H1 (cell line): ENCODE results near the gene CSF3R. TPM values are rescaled to one million over a fixed set of nuclear protein-coding genes. Genes with fewer than 3 reads are reported as not detected.

Experiments used
- CTCF ChIA-PET: fragments of 300-600 bp; sonication (Branson Sonifier 250); formaldehyde crosslinking; loops from one replicate; lab custom pipeline; 2021; ENCODE audit not compliant: partially characterized antibody; lab: Charles Lee
- POLR2A ChIA-PET: fragments of 300-600 bp; sonication (Branson Sonifier 250); formaldehyde crosslinking; loops from one replicate; lab custom pipeline; 2021; ENCODE audit warnings: inconsistent platforms; ENCODE audit not compliant: partially characterized antibody; lab: Charles Lee
- DNase-seq, 2 experiments: peaks; one replicate each; pipeline versions ENCODE4 v3.0.0 to v3.0.0-alpha.2; 2010 to 2022; ENCODE audit warnings: low spot score in 2 of 2, low read depth in 1 of 2, mixed read lengths in 1 of 2
- FAIRE-seq: peaks from 2 replicates; lab custom pipeline; 2011; peaks lifted over from hg19 to GRCh38; lab: Jason Lieb, UNC
- H2AFZ ChIP-seq: 2 replicates; pipeline ENCODE4 v1.8.1; 2012; ENCODE audit warnings: low read length, inconsistent platforms
- H2AK5ac ChIP-seq: 2 replicates; pipeline ENCODE4 v1.6.1; 2013; ENCODE audit warnings: low read depth, low read length
- H2BK120ac ChIP-seq: replicated peaks from 2 replicates; pipeline ENCODE3; 2013; ENCODE audit warnings: low read depth, low read length, inconsistent platforms
- H2BK12ac ChIP-seq: 2 replicates; pipeline ENCODE4 v1.6.1; 2013; ENCODE audit warnings: low read depth, low read length
- H2BK15ac ChIP-seq: 2 replicates; pipeline ENCODE4 v1.6.1; 2013; ENCODE audit warnings: low read length
- H2BK20ac ChIP-seq: 2 replicates; pipeline ENCODE4 v1.6.1; 2013; ENCODE audit warnings: low read length
- H2BK5ac ChIP-seq: 2 replicates; pipeline ENCODE4 v1.6.1; 2013; ENCODE audit warnings: low read depth, low read length
- H3K14ac ChIP-seq: 2 replicates; pipeline ENCODE4 v1.6.1; 2013; ENCODE audit warnings: inconsistent platforms; ENCODE audit not compliant: insufficient read length
- H3K18ac ChIP-seq: 2 replicates; pipeline ENCODE4 v1.6.1; 2013; ENCODE audit warnings: low read length; ENCODE audit errors: extremely low read depth
- H3K23ac ChIP-seq: 2 replicates; pipeline ENCODE4 v1.6.1; 2013; ENCODE audit warnings: inconsistent platforms; ENCODE audit not compliant: insufficient read length
- H3K23me2 ChIP-seq: 2 replicates; pipeline ENCODE4 v1.6.1; 2013; ENCODE audit warnings: low read depth, low read length
- H3K27ac ChIP-seq: 2 replicates; pipeline ENCODE4 v1.6.1; 2011; ENCODE audit warnings: low read depth, low read length, inconsistent platforms
- H3K27me3 ChIP-seq, 4 experiments: replicated peaks in 1 of 4; 1 replicate in 1 of 4; 2 replicates in 3 of 4; pipeline versions ENCODE4 v1.6.1 to v1.8.1; 2011 to 2013; ENCODE audit warnings: low read length in 3 of 4, mild to moderate bottlenecking in 3 of 4, inconsistent platforms in 2 of 4, mixed read lengths in 2 of 4, moderate library complexity in 1 of 4; ENCODE audit not compliant: control insufficient read depth in 3 of 4, insufficient read depth in 3 of 4; ENCODE audit errors: extremely low read depth in 1 of 4
- H3K36me3 ChIP-seq, 4 experiments: 2 replicates each; pipeline versions ENCODE4 v1.6.1 to v1.8.1; 2011 to 2013; ENCODE audit warnings: mild to moderate bottlenecking in 4 of 4, low read length in 3 of 4, moderate library complexity in 2 of 4, control low read depth in 1 of 4, inconsistent platforms in 1 of 4; ENCODE audit not compliant: insufficient read depth in 4 of 4, control insufficient read depth in 2 of 4
- H3K4ac ChIP-seq: replicated peaks from 2 replicates; pipeline ENCODE3; 2013; ENCODE audit warnings: low read length, low read depth, mixed read lengths, inconsistent platforms; ENCODE audit not compliant: insufficient read length
- H3K4me1 ChIP-seq, 4 experiments: replicated peaks in 1 of 4; 1 replicate in 1 of 4; 2 replicates in 3 of 4; pipeline versions ENCODE4 v1.6.1 to v1.8.1; 2011 to 2013; ENCODE audit warnings: low read length in 3 of 4, inconsistent platforms in 2 of 4, mixed read lengths in 1 of 4; ENCODE audit not compliant: insufficient read depth in 4 of 4, control insufficient read depth in 3 of 4
- H3K4me2 ChIP-seq, 2 experiments: 2 replicates each; pipeline versions ENCODE4 v1.6.1 to v1.8.1; 2011 to 2013; ENCODE audit warnings: low read depth in 2 of 2, low read length in 2 of 2, control low read depth in 1 of 2, inconsistent platforms in 1 of 2, mild to moderate bottlenecking in 1 of 2; ENCODE audit not compliant: insufficient read depth in 1 of 2
- H3K4me3 ChIP-seq, 4 experiments: fragments of 200-600, 300-600 bp in 1 of 4; sonication (generic), shearing (Covaris generic), sonication (Bioruptor Twin) in 1 of 4; 2 replicates each; pipeline versions ENCODE4 v1.5.1 to v1.8.1; 2011 to 2016; ENCODE audit warnings: low read length in 4 of 4, low read depth in 3 of 4, control low read depth in 2 of 4, inconsistent platforms in 2 of 4, mild to moderate bottlenecking in 2 of 4, mixed read lengths in 1 of 4, moderate library complexity in 1 of 4; ENCODE audit not compliant: insufficient read depth in 2 of 4; ENCODE audit errors: extremely low read depth in 1 of 4
- H3K56ac ChIP-seq: replicated peaks from 2 replicates; pipeline ENCODE3; 2013; ENCODE audit warnings: low read depth, mild to moderate bottlenecking, mixed read lengths, low read length, inconsistent platforms; ENCODE audit not compliant: insufficient read length
- H3K79me1 ChIP-seq: 2 replicates; pipeline ENCODE4 v1.6.1; 2013; ENCODE audit warnings: low read depth, low read length, control low read depth
- H3K79me2 ChIP-seq, 2 experiments: 2 replicates each; pipeline versions ENCODE4 v1.6.1 to v1.8.1; 2012 to 2013; ENCODE audit warnings: low read length in 2 of 2, mild to moderate bottlenecking in 2 of 2, inconsistent platforms in 1 of 2; ENCODE audit not compliant: insufficient read depth in 2 of 2, control insufficient read depth in 1 of 2
- H3K9ac ChIP-seq, 4 experiments: replicated peaks in 1 of 4; 1 replicate in 1 of 4; 2 replicates in 3 of 4; pipeline versions ENCODE4 v1.6.1 to v1.8.1; 2011 to 2013; ENCODE audit warnings: low read depth in 3 of 4, low read length in 3 of 4, control low read depth in 2 of 4, mild to moderate bottlenecking in 2 of 4, moderate library complexity in 2 of 4, inconsistent platforms in 1 of 4; ENCODE audit errors: extremely low read depth in 1 of 4
- H3K9me3 ChIP-seq, 2 experiments: 2 replicates each; pipeline versions ENCODE4 v1.6.1 to v1.8.1; 2012 to 2013; ENCODE audit warnings: mild to moderate bottlenecking in 2 of 2, moderate library complexity in 2 of 2, control low read depth in 1 of 2, inconsistent platforms in 1 of 2, low read depth in 1 of 2, low read length in 1 of 2, mixed read lengths in 1 of 2; ENCODE audit not compliant: insufficient read depth in 2 of 2
- H4K20me1 ChIP-seq, 2 experiments: replicated peaks in 1 of 2; 2 replicates each; pipeline versions ENCODE3 to v1.8.1; 2011 to 2013; ENCODE audit warnings: inconsistent platforms in 2 of 2, low read length in 2 of 2, mild to moderate bottlenecking in 1 of 2; ENCODE audit not compliant: insufficient read depth in 2 of 2, control insufficient read depth in 1 of 2
- H4K5ac ChIP-seq: 2 replicates; pipeline ENCODE4 v1.6.1; 2013; ENCODE audit warnings: low read length, low read depth, mixed read lengths, inconsistent platforms; ENCODE audit not compliant: insufficient read length
- H4K8ac ChIP-seq: 2 replicates; pipeline ENCODE4 v1.8.0; 2013; ENCODE audit warnings: mild to moderate bottlenecking, moderate library complexity, low read length, inconsistent platforms; ENCODE audit not compliant: insufficient read depth; ENCODE audit errors: extremely low read depth
- H4K91ac ChIP-seq: replicated peaks from 2 replicates; pipeline ENCODE3; 2013; ENCODE audit warnings: low read length, mixed read lengths, inconsistent platforms; ENCODE audit not compliant: insufficient read length
- CHD1 ChIP-seq: IDR thresholded peaks from 2 replicates; pipeline ENCODE4 v1.6.1; 2012; ENCODE audit warnings: low read depth, low read length, improper control_type of control experiment
- EZH2 ChIP-seq: fragments of 200-600 bp; sonication (generic); IDR thresholded peaks from 2 replicates; pipeline ENCODE4 v1.7.1; 2012; ENCODE audit warnings: low read depth, mild to moderate bottlenecking, moderate library complexity, low read length, inconsistent platforms; ENCODE audit not compliant: severe bottlenecking
- HDAC2 ChIP-seq, 2 experiments: fragments of 300-600 bp in 1 of 2; sonication (generic) in 1 of 2; IDR thresholded peaks; 2 replicates each; pipeline ENCODE4 v1.6.1; 2011 to 2012; ENCODE audit warnings: low read depth in 2 of 2, low read length in 2 of 2, mild to moderate bottlenecking in 2 of 2, moderate library complexity in 2 of 2, borderline replicate concordance in 1 of 2, inconsistent platforms in 1 of 2
- NANOG ChIP-seq: IDR thresholded peaks from 2 replicates; pipeline ENCODE4 v1.6.1; 2011; ENCODE audit warnings: low read length, low read depth, mild to moderate bottlenecking, inconsistent platforms; ENCODE audit not compliant: insufficient read depth, poor library complexity, severe bottlenecking
- RNF2 ChIP-seq: fragments of 200-900, 300-1000 bp; sonication (generic); IDR thresholded peaks from 2 replicates; pipeline ENCODE4 v1.7.1; 2016; ENCODE audit warnings: borderline replicate concordance, low read depth, mild to moderate bottlenecking, antibody characterized with exemption, low read length; ENCODE audit not compliant: poor library complexity, severe bottlenecking; ENCODE audit errors: missing control alignments
- SIN3A ChIP-seq, 2 experiments: IDR thresholded peaks in 1 of 2; conservative IDR thresholded peaks in 1 of 2; 2 replicates each; pipeline ENCODE4 v1.6.1; 2011 to 2012; ENCODE audit warnings: low read length in 2 of 2, improper control_type of control experiment in 1 of 2, low read depth in 1 of 2, mild to moderate bottlenecking in 1 of 2
- SP1 ChIP-seq: IDR thresholded peaks from 2 replicates; pipeline ENCODE4 v1.6.1; 2011; ENCODE audit warnings: low read depth, low read length
- SRF ChIP-seq: IDR thresholded peaks from 2 replicates; pipeline ENCODE4 v1.6.1; 2011; ENCODE audit warnings: mild to moderate bottlenecking, low read depth, low read length, moderate library complexity
- TAF1 ChIP-seq: IDR thresholded peaks from 2 replicates; pipeline ENCODE4 v1.6.1; 2011; ENCODE audit warnings: mild to moderate bottlenecking, low read depth, low read length
- ZNF274 ChIP-seq: IDR thresholded peaks from 2 replicates; pipeline ENCODE4 v1.7.0; 2012; ENCODE audit warnings: low read length, borderline replicate concordance; ENCODE audit errors: extremely low read depth
- WGBS, 2 experiments: shearing (Covaris generic) in 1 of 2; methylation state at CpG; one replicate each; pipeline versions ENCODE4 v1.1.6 to v1.1.7; 2013 to 2015; ENCODE audit warnings: low lambda C conversion rate in 2 of 2, mixed read lengths in 2 of 2, inconsistent platforms in 1 of 2, low coverage in 1 of 2, missing lambda C conversion rate in 1 of 2; ENCODE audit not compliant: insufficient replicate concordance in 2 of 2, insufficient coverage in 1 of 2, insufficient read length in 1 of 2; ENCODE audit errors: extremely low coverage in 1 of 2, missing lambda C conversion rate in 1 of 2; 5-methylcytosine and 5-hydroxymethylcytosine counted together
- polyA plus RNA-seq, 7 experiments: library from polyadenylated mRNA; depleted of rRNA in 3 of 7; stranded (reverse) in 5 of 7; unstranded in 2 of 7; fragments of >200 nt in 5 of 7; fragments of 200-250 nt in 2 of 7; gene quantifications; 1 replicate in 5 of 7; 2 replicates in 1 of 7; 4 replicates in 1 of 7; pipeline versions ENCODE4 v1.2.1 to v1.2.3, GENCODE V29; 2011 to 2013; ENCODE audit warnings: missing spikeins in 2 of 7, mixed read lengths in 2 of 7
- total RNA-seq: library from RNA; stranded (reverse); fragmentation: NEBNext Ultra II Directional; extraction: Animal tissue kit (Norgen Biotek cat#: 25700); gene quantifications from 2 replicates; pipeline ENCODE4 v1.2.1, GENCODE V29; 2021

The CSF3R gene
- total and polyA plus RNA-seq, 2 of the 8 experiments (the other 6 are each of a cell fraction or from before 2014, with no cell fraction given): not detected

GRCh38 chr1:36487906-36488305 lies 5.2 kb upstream of the CSF3R start:
- H2BK12ac ChIP-seq: no peak overlapping the region
- H3K9ac ChIP-seq: no peak overlapping the region
- no peaks in the 10 kb centered on the region for H3K79me1 ChIP-seq
- WGBS, 2 experiments: 86% methylated on average over 3 of the region's 3 CpGs; no CpG with 5 or more reads in 1 of the 2 experiments
- H3K14ac ChIP-seq: no peak overlapping the region
- H2AFZ ChIP-seq: no peak overlapping the region
- no peak overlapping the region for H2BK120ac ChIP-seq
- H3K79me2 ChIP-seq: no peaks in the 10 kb centered on the region
- POLR2A ChIA-PET: interaction anchor here (1.1 to 1.6 kb wide), 2 partner anchors 22 to 24 kb away, joined by 4 to 7 read pairs; no protein-coding TSS in a partner anchor
- no peak overlapping the region for H2AK5ac ChIP-seq
- CTCF ChIA-PET: interaction anchor here (0.7 to 1.1 kb wide), 3 partner anchors 28 to 98 kb away, joined by 3 to 5 read pairs (median 3); no protein-coding TSS in a partner anchor
- no peak overlapping the region for H4K5ac ChIP-seq
- no peak overlapping the region for H2BK15ac ChIP-seq
- H3K9me3 ChIP-seq: no peaks in the 10 kb centered on the region
- H3K27me3 ChIP-seq: no peaks in the 10 kb centered on the region
- no peaks in the 10 kb centered on the region for H3K36me3 ChIP-seq
- H3K23me2 ChIP-seq: no peaks in the 10 kb centered on the region
- no peak overlapping the region for H4K8ac ChIP-seq
- H3K23ac ChIP-seq: no peak overlapping the region
- H3K4me3 ChIP-seq: no peak overlapping the region
- H2BK20ac ChIP-seq: no peak overlapping the region
- H3K27ac ChIP-seq: no peak overlapping the region
- no peak overlapping the region for H2BK5ac ChIP-seq
- H4K91ac ChIP-seq: no peak overlapping the region
- no peak overlapping the region for H3K4me2 ChIP-seq
- TF ChIP-seq SRF (no peak), HDAC2 (IDR thresholded peaks at IDR 0.05; ENCODE audit: borderline replicate concordance in 1 of 2, low read depth in 2 of 2, low read length in 2 of 2) (no peak), SIN3A (conservative IDR thresholded peaks at IDR 0.05 in 1 of 2, IDR thresholded peaks at IDR 0.05 in 1 of 2; ENCODE audit: low read depth in 1 of 2, low read length in 2 of 2) (no peak), SP1 (no peak), TAF1 (no peak), NANOG (no peak), ZNF274 (no peak), CHD1 (no peak), RNF2 (no peak), EZH2 (no peak)
- H3K4me1 ChIP-seq: no peaks in the 10 kb centered on the region; a peak in 2 of 7 replicates
- no peak for DNase-seq
- H3K18ac ChIP-seq: no peak overlapping the region
- no peak for FAIRE-seq
- H4K20me1 ChIP-seq: no peaks in the 10 kb centered on the region
- H3K56ac ChIP-seq: no peak overlapping the region
- no peak overlapping the region for H3K4ac ChIP-seq
